Cardiac muscle cell (in vitro differentiated cells and primary cell): ENCODE measurements around the gene CCNB2. TPM values are rescaled to one million over a fixed set of nuclear protein-coding genes. Genes with fewer than 3 reads are reported as not detected.

Experiments used
- DNase-seq, 2 donors: peaks; one replicate each; pipeline versions ENCODE4 v3.0.0 to v3.0.0-alpha.2; 2010 to 2017; ENCODE audit warnings: low read depth in 1 of 2, low spot score in 1 of 2
- H3K27ac ChIP-seq: fragments of 200-600 bp; sonication (generic); 2 replicates; pipeline ENCODE4 v1.5.1; 2016
- H3K27me3 ChIP-seq: fragments of 200-600 bp; sonication (generic); 2 replicates; pipeline ENCODE4 v1.6.0; 2016; ENCODE audit warnings: control low read depth
- H3K36me3 ChIP-seq: fragments of 200-600 bp; sonication (generic); 2 replicates; pipeline ENCODE4 v1.5.1; 2016; ENCODE audit warnings: control low read depth
- H3K4me1 ChIP-seq: fragments of 200-600 bp; sonication (generic); 2 replicates; pipeline ENCODE4 v1.8.1; 2017; ENCODE audit warnings: low read depth, mild to moderate bottlenecking, mixed run types
- H3K4me3 ChIP-seq: fragments of 200-600 bp; sonication (generic); 2 replicates; pipeline ENCODE4 v1.5.1; 2016; ENCODE audit warnings: mild to moderate bottlenecking
- H3K9me3 ChIP-seq: fragments of 200-600 bp; sonication (generic); 2 replicates; pipeline ENCODE4 v1.5.1; 2017; ENCODE audit warnings: low read depth, mild to moderate bottlenecking, control low read depth
- polyA plus RNA-seq: library from polyadenylated mRNA; unstranded; fragments of >200 nt; fragmentation: Nextera tagmentation; extraction: Ambion mirVana; gene quantifications from 2 replicates; pipeline ENCODE4 v1.2.1, GENCODE V29; 2016
- total RNA-seq: library from RNA; depleted of rRNA; stranded (reverse); fragments of >200 nt; gene quantifications from 2 replicates; pipeline ENCODE4 v1.2.3, GENCODE V29; 2016
- TF ChIP-seq, protein P1 (sequence below): IDR thresholded peaks from 2 replicates; pipeline ENCODE4 v1.5.1; 2012; ENCODE audit warnings: low read depth, mild to moderate bottlenecking, low read length

The CCNB2 gene
- total and polyA plus RNA-seq, 2 experiments from 2014 or later, result 10.5 to 86.1 TPM

DNA sequence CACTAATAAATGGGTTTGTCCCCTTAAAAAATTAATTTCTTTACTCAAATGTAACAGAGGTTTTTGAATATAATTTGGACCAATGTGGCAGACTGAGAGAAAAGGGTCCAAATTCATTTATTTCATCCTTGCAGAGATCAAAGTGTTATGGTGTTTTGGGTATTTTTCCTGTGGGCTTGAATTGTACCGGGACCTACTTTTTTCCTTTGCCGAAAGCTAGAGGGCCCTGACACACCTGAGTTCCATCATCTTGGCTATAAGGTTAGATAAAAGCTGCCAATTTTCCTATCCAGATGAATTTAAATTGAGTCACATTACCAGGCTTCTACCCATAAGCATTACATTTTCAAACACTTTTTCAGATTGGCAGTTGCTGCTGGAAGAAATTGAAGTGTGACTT lies 908 bp downstream of the CCNB2 start:
- Histone ChIP-seq H3K27ac (peak overlapping the region; percentile 91), H3K4me1 (peaks cover 11% of the 10 kb centered on the region), H3K4me3 (peak overlapping the region; percentile 81), H3K9me3 (no peaks in the 10 kb centered on the region), H3K36me3 (peaks cover 3% of the 10 kb centered on the region), H3K27me3 (no peaks in the 10 kb centered on the region)
- no peak for DNase-seq
- TF ChIP-seq, protein P1, sequence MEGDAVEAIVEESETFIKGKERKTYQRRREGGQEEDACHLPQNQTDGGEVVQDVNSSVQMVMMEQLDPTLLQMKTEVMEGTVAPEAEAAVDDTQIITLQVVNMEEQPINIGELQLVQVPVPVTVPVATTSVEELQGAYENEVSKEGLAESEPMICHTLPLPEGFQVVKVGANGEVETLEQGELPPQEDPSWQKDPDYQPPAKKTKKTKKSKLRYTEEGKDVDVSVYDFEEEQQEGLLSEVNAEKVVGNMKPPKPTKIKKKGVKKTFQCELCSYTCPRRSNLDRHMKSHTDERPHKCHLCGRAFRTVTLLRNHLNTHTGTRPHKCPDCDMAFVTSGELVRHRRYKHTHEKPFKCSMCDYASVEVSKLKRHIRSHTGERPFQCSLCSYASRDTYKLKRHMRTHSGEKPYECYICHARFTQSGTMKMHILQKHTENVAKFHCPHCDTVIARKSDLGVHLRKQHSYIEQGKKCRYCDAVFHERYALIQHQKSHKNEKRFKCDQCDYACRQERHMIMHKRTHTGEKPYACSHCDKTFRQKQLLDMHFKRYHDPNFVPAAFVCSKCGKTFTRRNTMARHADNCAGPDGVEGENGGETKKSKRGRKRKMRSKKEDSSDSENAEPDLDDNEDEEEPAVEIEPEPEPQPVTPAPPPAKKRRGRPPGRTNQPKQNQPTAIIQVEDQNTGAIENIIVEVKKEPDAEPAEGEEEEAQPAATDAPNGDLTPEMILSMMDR, result no peak

DNA sequence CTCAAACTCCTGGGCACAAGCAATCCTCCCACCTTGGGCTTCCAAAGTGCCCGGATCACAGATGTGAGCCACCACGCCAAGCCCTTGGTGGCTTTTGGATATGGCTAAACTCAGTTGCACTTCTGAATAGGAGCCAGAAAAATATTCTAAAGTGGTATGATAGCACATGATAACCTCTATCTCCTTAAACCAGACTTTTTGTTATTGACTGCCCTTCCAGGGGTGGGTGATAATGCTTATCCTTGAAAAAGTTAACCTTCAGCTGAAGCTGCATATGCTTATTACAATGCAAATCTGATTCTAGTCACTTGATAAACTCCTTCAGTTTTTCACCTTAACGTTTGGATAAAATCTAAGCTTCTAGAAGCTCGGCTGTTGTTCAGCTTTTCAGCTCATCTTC lies 6.3 kb downstream of the CCNB2 start:
- H3K27ac ChIP-seq, result no peak overlapping the region
- H3K36me3 ChIP-seq, result peaks cover 11% of the 10 kb centered on the region
- no peaks in the 10 kb centered on the region for H3K27me3 ChIP-seq
- TF ChIP-seq, protein P1, result no peak
- no peaks in the 10 kb centered on the region for H3K9me3 ChIP-seq
- no peak for DNase-seq
- no peak overlapping the region for H3K4me3 ChIP-seq
- peaks cover 11% of the 10 kb centered on the region for H3K4me1 ChIP-seq

DNA sequence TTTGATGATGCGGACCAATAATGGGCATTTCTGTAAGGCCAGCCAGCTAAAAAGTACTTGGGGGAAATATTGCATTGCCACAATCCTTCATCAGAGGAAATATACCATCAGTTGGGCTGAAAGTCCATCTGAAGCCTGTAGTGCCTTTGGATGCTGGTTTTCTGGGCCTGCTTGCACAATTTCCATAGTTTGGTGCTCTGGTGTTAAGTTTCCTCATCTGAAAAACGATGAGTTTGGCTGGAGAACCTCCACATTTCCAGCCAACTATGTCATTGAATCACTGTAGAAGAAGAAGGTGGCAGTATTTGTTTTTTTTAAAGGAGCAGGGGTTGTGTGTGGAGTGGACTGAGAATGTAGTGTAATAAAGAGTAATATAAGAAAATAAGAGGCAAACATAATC lies 10.1 kb downstream of the CCNB2 start:
- peaks cover 21% of the 10 kb centered on the region for H3K36me3 ChIP-seq
- H3K9me3 ChIP-seq, result no peaks in the 10 kb centered on the region
- DNase-seq, result peak in 1 of 2 donors; percentile 4
- peaks cover 7% of the 10 kb centered on the region for H3K4me1 ChIP-seq
- H3K27ac ChIP-seq, result no peak overlapping the region
- no peak overlapping the region for H3K4me3 ChIP-seq
- H3K27me3 ChIP-seq, result no peaks in the 10 kb centered on the region
- TF ChIP-seq, protein P1, result no peak

DNA sequence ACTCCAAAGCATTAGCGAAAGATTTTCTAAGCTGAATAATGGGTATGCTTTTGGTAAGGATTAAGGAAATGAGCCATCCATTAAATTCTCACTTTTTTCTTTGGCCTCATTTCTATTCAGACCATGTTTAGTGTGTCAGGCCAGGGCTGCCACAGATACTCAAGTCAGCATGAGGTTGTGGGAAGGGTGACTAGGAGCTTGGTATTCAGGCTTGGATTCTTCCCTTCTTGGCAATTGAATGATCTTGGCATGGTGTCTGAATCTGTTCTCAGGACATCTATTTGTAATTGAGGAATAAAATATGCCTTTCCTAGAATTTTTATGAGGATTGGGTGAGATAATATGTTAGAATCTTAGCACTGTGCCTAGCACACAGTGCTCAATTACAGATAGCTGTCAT lies 11.2 kb downstream of the CCNB2 start:
- H3K4me1 ChIP-seq, result no peaks in the 10 kb centered on the region
- H3K27ac ChIP-seq, result no peak overlapping the region
- no peaks in the 10 kb centered on the region for H3K27me3 ChIP-seq
- H3K36me3 ChIP-seq, result peaks cover 21% of the 10 kb centered on the region
- TF ChIP-seq, protein P1, result no peak
- no peaks in the 10 kb centered on the region for H3K9me3 ChIP-seq
- no peak overlapping the region for H3K4me3 ChIP-seq
- DNase-seq, result peak in 1 of 2 donors; percentile 7

DNA sequence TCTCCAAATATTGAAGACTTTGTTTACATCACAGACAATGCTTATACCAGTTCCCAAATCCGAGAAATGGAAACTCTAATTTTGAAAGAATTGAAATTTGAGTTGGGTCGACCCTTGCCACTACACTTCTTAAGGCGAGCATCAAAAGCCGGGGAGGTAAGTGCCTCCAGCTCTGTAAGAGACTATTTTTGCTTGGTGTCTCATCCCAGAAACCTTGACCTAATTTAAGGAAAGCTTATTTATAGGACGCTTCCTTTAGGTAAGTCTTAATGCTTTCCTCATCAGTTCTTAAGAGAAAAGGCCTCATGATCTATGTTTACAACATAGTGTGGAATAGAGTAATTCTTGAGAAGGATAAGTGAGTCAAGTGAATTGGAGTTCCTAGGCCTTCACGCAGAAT lies 11.8 kb downstream of the CCNB2 start:
- Histone ChIP-seq H3K4me1 (no peaks in the 10 kb centered on the region), H3K36me3 (peaks cover 21% of the 10 kb centered on the region), H3K9me3 (no peaks in the 10 kb centered on the region), H3K27me3 (no peaks in the 10 kb centered on the region), H3K27ac (no peak overlapping the region), H3K4me3 (no peak overlapping the region)
- DNase-seq, result no peak
- TF ChIP-seq, protein P1, result no peak

DNA sequence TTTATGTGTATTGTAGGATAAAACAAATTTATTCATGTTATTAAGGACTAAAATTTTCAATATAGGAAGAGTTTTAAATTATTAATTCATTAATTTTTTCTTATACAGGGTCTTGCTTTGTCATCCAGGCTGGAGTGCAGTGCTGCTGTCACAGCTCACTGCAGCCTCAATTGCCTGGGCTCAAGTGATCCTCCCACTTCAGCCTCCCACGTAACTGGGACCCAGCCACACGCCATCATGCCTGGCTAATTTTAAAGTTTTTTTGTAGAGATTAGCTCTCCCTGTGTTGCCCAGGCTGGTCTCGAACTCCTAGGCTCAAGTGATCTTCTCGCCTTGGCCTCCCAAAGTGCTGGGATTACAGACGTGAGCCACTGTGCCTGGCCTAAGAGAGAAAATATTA lies 14.7 kb downstream of the CCNB2 start:
- Histone ChIP-seq H3K27ac (no peak overlapping the region), H3K4me3 (no peak overlapping the region), H3K9me3 (no peaks in the 10 kb centered on the region), H3K36me3 (peaks cover 16% of the 10 kb centered on the region), H3K27me3 (no peaks in the 10 kb centered on the region), H3K4me1 (no peaks in the 10 kb centered on the region)
- TF ChIP-seq, protein P1, result no peak
- no peak for DNase-seq
